ENCODE measurements around the gene IL3. TPM values are rescaled to one million over a fixed set of nuclear protein-coding genes. Genes with fewer than 3 reads are reported as not detected.

The IL3 gene
- total RNA-seq, 1 experiment from 2014 or later, result not detected

- intact Hi-C loops (cut with micrococcal nuclease; ENCODE audit: unreplicated experiment), result no loop called here
- Histone ChIP-seq H3K9me3 (ENCODE audit: low read depth, low read length, poor library complexity, severe bottlenecking) (no peaks in the 10 kb centered on the region), H3K4me3 (ENCODE audit: low read depth, low read length, poor library complexity, severe bottlenecking) (no peak overlapping the region), H3K27me3 (replicated peaks; ENCODE audit: insufficient read depth, low read depth, low read length, poor library complexity) (no peaks in the 10 kb centered on the region), H3K4me1 (ENCODE audit: insufficient read depth, low read length, poor library complexity, severe bottlenecking) (no peaks in the 10 kb centered on the region), H3K36me3 (ENCODE audit: insufficient read depth, low read length, poor library complexity, severe bottlenecking) (no peaks in the 10 kb centered on the region), H3K27ac (ENCODE audit: low read depth, low read length, poor library complexity, severe bottlenecking) (no peak overlapping the region)
- BruUV-seq (replicated peaks), result no TSS peak
- ChIA-PET POLR2A (ENCODE audit: low non-redundant PET) (no interaction called here), CTCF (no interaction called here)
- no peak for TF ChIP-seq CTCF (conservative IDR thresholded peaks at IDR 0.05; ENCODE audit: low read depth, low read length)
- no peak for TF ChIP-seq EZH2 (IDR thresholded peaks at IDR 0.05; ENCODE audit: borderline replicate concordance, low read depth, low read length, poor library complexity, severe bottlenecking)
- DNase-seq (ENCODE audit: low spot score), result no peak
Measured at GRCh38 chr5:132089363-132089762, 28.9 kb downstream of the IL3 start.

DNA sequence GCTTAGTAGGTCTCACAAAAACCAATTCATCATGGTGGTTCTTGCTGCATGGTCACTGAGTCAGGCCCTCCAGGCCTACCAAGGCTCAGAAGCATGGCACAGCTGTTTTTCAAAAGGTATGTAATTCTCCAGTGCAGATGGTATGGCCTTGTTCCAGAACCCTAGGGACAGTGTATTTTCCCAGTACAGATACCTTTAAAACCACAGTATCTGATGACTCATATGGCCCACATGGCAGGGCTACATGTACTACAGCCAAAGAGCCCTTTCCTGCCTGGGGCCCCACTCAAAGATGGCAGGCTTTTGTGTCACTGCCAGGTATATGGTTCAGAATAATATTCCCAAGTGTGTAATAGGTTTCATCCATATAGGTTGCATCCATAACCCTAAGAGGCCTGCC lies 29.7 kb downstream of the IL3 start:
- Histone ChIP-seq H3K4me1 (ENCODE audit: insufficient read depth, low read length, poor library complexity, severe bottlenecking) (no peaks in the 10 kb centered on the region), H3K27me3 (replicated peaks; ENCODE audit: insufficient read depth, low read depth, low read length, poor library complexity) (no peaks in the 10 kb centered on the region), H3K36me3 (ENCODE audit: insufficient read depth, low read length, poor library complexity, severe bottlenecking) (no peaks in the 10 kb centered on the region), H3K27ac (ENCODE audit: low read depth, low read length, poor library complexity, severe bottlenecking) (no peak overlapping the region), H3K4me3 (ENCODE audit: low read depth, low read length, poor library complexity, severe bottlenecking) (no peak overlapping the region), H3K9me3 (ENCODE audit: low read depth, low read length, poor library complexity, severe bottlenecking) (no peaks in the 10 kb centered on the region)
- ChIA-PET CTCF (no interaction called here), POLR2A (ENCODE audit: low non-redundant PET) (no interaction called here)
- BruUV-seq (replicated peaks), result no TSS peak
- no peak for DNase-seq (ENCODE audit: low spot score)
- no peak for TF ChIP-seq EZH2 (IDR thresholded peaks at IDR 0.05; ENCODE audit: borderline replicate concordance, low read depth, low read length, poor library complexity, severe bottlenecking)
- TF ChIP-seq CTCF (conservative IDR thresholded peaks at IDR 0.05; ENCODE audit: low read depth, low read length), result no peak
- intact Hi-C loops (cut with micrococcal nuclease; ENCODE audit: unreplicated experiment), result no loop called here

- Histone ChIP-seq H3K4me3 (ENCODE audit: low read depth, low read length, poor library complexity, severe bottlenecking) (no peak overlapping the region), H3K9me3 (ENCODE audit: low read depth, low read length, poor library complexity, severe bottlenecking) (no peaks in the 10 kb centered on the region), H3K36me3 (ENCODE audit: insufficient read depth, low read length, poor library complexity, severe bottlenecking) (no peaks in the 10 kb centered on the region), H3K4me1 (ENCODE audit: insufficient read depth, low read length, poor library complexity, severe bottlenecking) (no peaks in the 10 kb centered on the region), H3K27ac (ENCODE audit: low read depth, low read length, poor library complexity, severe bottlenecking) (no peak overlapping the region), H3K27me3 (replicated peaks; ENCODE audit: insufficient read depth, low read depth, low read length, poor library complexity) (no peaks in the 10 kb centered on the region)
- ChIA-PET CTCF (no interaction called here), POLR2A (ENCODE audit: low non-redundant PET) (no interaction called here)
- TF ChIP-seq EZH2 (IDR thresholded peaks at IDR 0.05; ENCODE audit: borderline replicate concordance, low read depth, low read length, poor library complexity, severe bottlenecking) (no peak), CTCF (conservative IDR thresholded peaks at IDR 0.05; ENCODE audit: low read depth, low read length) (no peak)
- DNase-seq (ENCODE audit: low spot score), result no peak
- BruUV-seq (replicated peaks), result no TSS peak
- intact Hi-C loops (cut with micrococcal nuclease; ENCODE audit: unreplicated experiment), result no loop called here
Measured at GRCh38 chr5:132093271-132093670, 32.8 kb downstream of the IL3 start.

All from A673 (cell line).